Stomach (tissue), 9 donors: ENCODE results near the gene SUSD4. TPM values are rescaled to one million over a fixed set of nuclear protein-coding genes. Genes with fewer than 3 reads are reported as not detected.

Source experiments
- DNase-seq, 2 donors: peaks; one replicate each; pipeline versions ENCODE4 v3.0.0 to v3.0.0-alpha.2; 2013 to 2019
- H3K27ac ChIP-seq, 5 donors: fragments of 200-600 bp in 4 of 5; sonication (generic) in 4 of 5; one replicate each; pipeline ENCODE4 v1.5.1; 2013 to 2019; ENCODE audit warnings: mild to moderate bottlenecking in 1 of 5, moderate library complexity in 1 of 5
- H3K27me3 ChIP-seq, 3 donors: fragments of 200-600 bp; sonication (generic); one replicate each; pipeline ENCODE4 v1.5.1; 2017 to 2019; ENCODE audit warnings: mixed run types in 1 of 3
- H3K36me3 ChIP-seq, 4 donors: fragments of 200-600 bp; sonication (generic); 1 replicate in 3 of 4; 2 replicates in 1 of 4; pipeline ENCODE4 v1.5.1; 2016 to 2019
- H3K4me1 ChIP-seq, 4 donors: fragments of 200-600 bp; sonication (generic); one replicate each; pipeline ENCODE4 v1.5.1; 2016 to 2019
- H3K4me3 ChIP-seq, 4 donors: fragments of 200-600 bp; sonication (generic) in 3 of 4; one replicate each; pipeline ENCODE4 v1.5.1; 2016 to 2019; ENCODE audit warnings: mild to moderate bottlenecking in 1 of 4
- H3K9me3 ChIP-seq, 4 donors: fragments of 200-600 bp; sonication (generic); one replicate each; pipeline ENCODE4 v1.5.1; 2016 to 2019
- EP300 ChIP-seq: sonication (generic); formaldehyde crosslinking; IDR thresholded peaks from one replicate; pipeline ENCODE4 v1.6.1; 2017; ENCODE audit warnings: antibody characterized with exemption
- POLR2A ChIP-seq, 4 donors: fragments of 450-650 bp; IDR thresholded peaks; one replicate each; pipeline ENCODE4 v1.6.1; 2016; ENCODE audit warnings: antibody characterized with exemption in 4 of 4, control low read depth in 2 of 4, mild to moderate bottlenecking in 1 of 4, moderate library complexity in 1 of 4
- POLR2AphosphoS5 ChIP-seq, 3 donors: sonication (generic); formaldehyde crosslinking; IDR thresholded peaks; one replicate each; pipeline ENCODE4 v1.6.1; 2016; ENCODE audit warnings: antibody characterized with exemption in 3 of 3
- WGBS, 5 donors: extraction: QIAGEN DNeasy Blood & Tissue Kit in 3 of 5; methylation state at CpG; one replicate each; pipeline versions ENCODE4 v1.1.5 to v1.1.7; 2013 to 2018; 5-methylcytosine and 5-hydroxymethylcytosine counted together
- intact Hi-C: fragments of 100-400 bp; cut with DNase I; formaldehyde crosslinking; loops from one replicate; pipeline ENCODE4 v1.15.1; 2023; ENCODE audit warnings: low total_unique reads
- polyA plus RNA-seq, 3 donors: library from polyadenylated mRNA; stranded (reverse); fragments of 200-250 nt; gene quantifications; one replicate each; pipeline ENCODE4 v1.2.3, GENCODE V29; 2013
- total RNA-seq, 5 donors: library from RNA; depleted of rRNA; stranded (reverse); fragments of >200 nt; gene quantifications; one replicate each; pipeline versions ENCODE4 v1.1.0 to v1.2.3, GENCODE V29; 2014 to 2016
- TF ChIP-seq, protein P1 (sequence below), 7 experiments: fragments of 450-650 bp in 4 of 7; fragments of 200-600 bp in 3 of 7; sonication (generic) in 3 of 7; IDR thresholded peaks; one replicate each; pipeline ENCODE4 v1.5.1; 2016 to 2019; ENCODE audit warnings: antibody characterized with exemption in 7 of 7, control low read depth in 2 of 7, mild to moderate bottlenecking in 1 of 7
- donor health status: healthy with polysubstance abuse.
- donor health status: Bipolar disorder and iron deficiency.
- donor health status: healthy.

SUSD4 gene
- total and polyA plus RNA-seq, 8 donors, result 5.5 to 35.6 (median 8.1) TPM; not detected in 1

DNA sequence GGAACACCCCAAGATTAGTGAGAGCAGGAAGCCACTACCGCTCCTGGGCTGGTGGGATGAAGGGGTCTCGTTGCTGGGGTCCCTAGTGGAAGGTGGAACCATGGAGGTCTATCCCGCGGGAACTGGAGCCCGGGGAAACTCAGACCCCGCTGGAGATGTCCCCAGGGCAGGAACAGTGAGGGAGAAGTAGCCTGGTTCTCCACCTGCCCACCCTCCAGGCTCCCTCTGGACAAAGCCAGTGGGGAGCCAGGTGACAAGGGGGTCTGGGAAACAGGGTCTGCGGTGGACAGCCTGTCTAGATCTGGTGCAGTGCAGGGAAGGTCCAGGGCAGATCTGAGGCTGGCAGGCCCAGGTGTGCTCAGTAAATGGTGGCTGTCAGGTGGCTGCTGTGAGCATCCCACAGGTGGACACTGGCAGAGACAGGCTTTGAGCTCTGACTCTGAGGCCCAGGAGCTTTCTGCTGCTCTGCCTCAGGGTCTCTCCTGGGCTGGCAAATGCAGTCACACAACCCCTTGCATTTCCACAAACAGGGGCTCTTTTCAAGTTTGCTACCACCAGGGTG lies 132.9 kb downstream of the SUSD4 start:
- Histone ChIP-seq H3K9me3 (no peaks in the 10 kb centered on the region), H3K36me3 (peaks cover 0 to 6% (median 0%) of the 10 kb centered on the region in 4 donors), H3K27ac (no peak overlapping the region), H3K4me1 (peaks cover 0 to 15% (median 7%) of the 10 kb centered on the region in 4 donors), H3K4me3 (no peak overlapping the region), H3K27me3 (no peaks in the 10 kb centered on the region)
- no peak for DNase-seq
- WGBS, 5 donors, result 86 to 95% (median 91%) methylated on average over 7 of the region's 7 CpGs
- TF ChIP-seq, protein P1, sequence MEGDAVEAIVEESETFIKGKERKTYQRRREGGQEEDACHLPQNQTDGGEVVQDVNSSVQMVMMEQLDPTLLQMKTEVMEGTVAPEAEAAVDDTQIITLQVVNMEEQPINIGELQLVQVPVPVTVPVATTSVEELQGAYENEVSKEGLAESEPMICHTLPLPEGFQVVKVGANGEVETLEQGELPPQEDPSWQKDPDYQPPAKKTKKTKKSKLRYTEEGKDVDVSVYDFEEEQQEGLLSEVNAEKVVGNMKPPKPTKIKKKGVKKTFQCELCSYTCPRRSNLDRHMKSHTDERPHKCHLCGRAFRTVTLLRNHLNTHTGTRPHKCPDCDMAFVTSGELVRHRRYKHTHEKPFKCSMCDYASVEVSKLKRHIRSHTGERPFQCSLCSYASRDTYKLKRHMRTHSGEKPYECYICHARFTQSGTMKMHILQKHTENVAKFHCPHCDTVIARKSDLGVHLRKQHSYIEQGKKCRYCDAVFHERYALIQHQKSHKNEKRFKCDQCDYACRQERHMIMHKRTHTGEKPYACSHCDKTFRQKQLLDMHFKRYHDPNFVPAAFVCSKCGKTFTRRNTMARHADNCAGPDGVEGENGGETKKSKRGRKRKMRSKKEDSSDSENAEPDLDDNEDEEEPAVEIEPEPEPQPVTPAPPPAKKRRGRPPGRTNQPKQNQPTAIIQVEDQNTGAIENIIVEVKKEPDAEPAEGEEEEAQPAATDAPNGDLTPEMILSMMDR (IDR thresholded peaks at IDR 0.05), result no peak
- no peak for TF ChIP-seq EP300
- no peak for TF ChIP-seq POLR2AphosphoS5 (IDR thresholded peaks at IDR 0.05)
- no peak for TF ChIP-seq POLR2A (IDR thresholded peaks at IDR 0.05)
- intact Hi-C loops, result no loop called here

- TF ChIP-seq, protein P1 (IDR thresholded peaks at IDR 0.05), result no peak
- no peak for TF ChIP-seq POLR2AphosphoS5 (IDR thresholded peaks at IDR 0.05)
- TF ChIP-seq EP300, result no peak
- TF ChIP-seq POLR2A (IDR thresholded peaks at IDR 0.05), result no peak
- Histone ChIP-seq H3K9me3 (no peaks in the 10 kb centered on the region), H3K27ac (no peak overlapping the region), H3K27me3 (no peaks in the 10 kb centered on the region), H3K4me1 (peaks cover 0 to 15% (median 7%) of the 10 kb centered on the region in 4 donors), H3K4me3 (no peak overlapping the region), H3K36me3 (peaks cover 0 to 7% (median 0%) of the 10 kb centered on the region in 4 donors)
- no peak for DNase-seq
- intact Hi-C loops, result no loop called here
- WGBS, 5 donors, result 78 to 91% (median 88%) methylated on average over 11 of the region's 11 CpGs
Measured at GRCh38 chr1:223230161-223230881, 133.7 kb downstream of the SUSD4 start.

GRCh38 chr1:223229756-223230155 lies 134.2 kb downstream of the SUSD4 start:
- TF ChIP-seq EP300, result no peak
- TF ChIP-seq POLR2A (IDR thresholded peaks at IDR 0.05), result no peak
- no peak for TF ChIP-seq POLR2AphosphoS5 (IDR thresholded peaks at IDR 0.05)
- TF ChIP-seq, protein P1 (IDR thresholded peaks at IDR 0.05), result no peak
- DNase-seq, result no peak
- Histone ChIP-seq H3K9me3 (no peaks in the 10 kb centered on the region), H3K27ac (no peak overlapping the region), H3K27me3 (no peaks in the 10 kb centered on the region), H3K4me3 (no peak overlapping the region), H3K36me3 (peaks cover 0 to 7% (median 0%) of the 10 kb centered on the region in 4 donors), H3K4me1 (peaks cover 0 to 15% (median 7%) of the 10 kb centered on the region in 4 donors)
- 83 to 96% (median 89%) methylated on average over 3 of the region's 3 CpGs for WGBS, 5 donors
- intact Hi-C loops, result no loop called here

- WGBS, 5 donors, result 88 to 97% (median 93%) methylated on average over 12 of the region's 12 CpGs
- DNase-seq, result no peak
- H3K4me1 ChIP-seq, result peaks cover 0 to 11% (median 6%) of the 10 kb centered on the region in 4 donors
- H3K4me3 ChIP-seq, result no peak overlapping the region
- intact Hi-C loops, result no loop called here
- no peaks in the 10 kb centered on the region for H3K27me3 ChIP-seq
- peaks cover 0 to 7% (median 0%) of the 10 kb centered on the region in 4 donors for H3K36me3 ChIP-seq
- no peaks in the 10 kb centered on the region for H3K9me3 ChIP-seq
- H3K27ac ChIP-seq, result no peak overlapping the region
- TF ChIP-seq, protein P1 (IDR thresholded peaks at IDR 0.05), result no peak
- TF ChIP-seq EP300 (no peak), POLR2AphosphoS5 (IDR thresholded peaks at IDR 0.05) (no peak), POLR2A (IDR thresholded peaks at IDR 0.05) (no peak)
Measured at GRCh38 chr1:223228931-223229528, 134.9 kb downstream of the SUSD4 start.
